ENCODE results near the gene OSGIN1.

DNA sequence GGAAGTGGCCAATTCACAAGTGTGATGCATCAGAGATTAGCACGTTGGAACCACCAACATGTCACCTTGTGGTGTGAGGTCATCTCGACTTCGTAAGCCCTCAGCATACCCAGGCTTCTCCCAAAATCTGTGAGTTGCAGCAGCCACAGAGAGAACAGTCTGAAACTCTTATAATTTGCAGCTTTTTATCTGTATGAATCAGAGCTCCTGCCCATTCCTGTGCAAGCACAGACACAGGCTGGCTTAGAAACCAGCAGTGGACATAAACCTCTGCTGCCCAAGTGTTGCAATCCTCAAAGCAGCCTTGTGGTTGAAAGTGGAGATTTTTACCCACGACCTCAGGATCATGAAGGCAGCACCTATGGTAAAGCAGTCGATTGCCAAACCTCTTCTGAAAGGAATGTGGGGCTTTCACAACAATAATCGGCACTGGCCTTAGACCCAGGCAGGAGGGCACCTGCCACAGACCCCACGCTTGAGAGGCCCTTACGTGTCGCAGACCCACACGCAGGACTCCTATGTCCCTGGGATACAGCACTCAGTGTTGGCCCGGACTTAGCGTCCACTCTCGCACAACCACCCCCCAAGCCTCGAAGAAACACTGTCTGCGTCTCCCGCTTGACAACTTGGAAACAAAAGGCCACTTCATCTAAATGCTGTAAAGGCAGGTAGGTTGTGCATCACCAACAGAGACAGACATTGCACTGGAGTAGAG is 24.5 kb upstream of the OSGIN1 start:
- TF ChIP-seq, protein P1, sequence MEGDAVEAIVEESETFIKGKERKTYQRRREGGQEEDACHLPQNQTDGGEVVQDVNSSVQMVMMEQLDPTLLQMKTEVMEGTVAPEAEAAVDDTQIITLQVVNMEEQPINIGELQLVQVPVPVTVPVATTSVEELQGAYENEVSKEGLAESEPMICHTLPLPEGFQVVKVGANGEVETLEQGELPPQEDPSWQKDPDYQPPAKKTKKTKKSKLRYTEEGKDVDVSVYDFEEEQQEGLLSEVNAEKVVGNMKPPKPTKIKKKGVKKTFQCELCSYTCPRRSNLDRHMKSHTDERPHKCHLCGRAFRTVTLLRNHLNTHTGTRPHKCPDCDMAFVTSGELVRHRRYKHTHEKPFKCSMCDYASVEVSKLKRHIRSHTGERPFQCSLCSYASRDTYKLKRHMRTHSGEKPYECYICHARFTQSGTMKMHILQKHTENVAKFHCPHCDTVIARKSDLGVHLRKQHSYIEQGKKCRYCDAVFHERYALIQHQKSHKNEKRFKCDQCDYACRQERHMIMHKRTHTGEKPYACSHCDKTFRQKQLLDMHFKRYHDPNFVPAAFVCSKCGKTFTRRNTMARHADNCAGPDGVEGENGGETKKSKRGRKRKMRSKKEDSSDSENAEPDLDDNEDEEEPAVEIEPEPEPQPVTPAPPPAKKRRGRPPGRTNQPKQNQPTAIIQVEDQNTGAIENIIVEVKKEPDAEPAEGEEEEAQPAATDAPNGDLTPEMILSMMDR (IDR thresholded peaks at IDR 0.05), result no peak
- no peak for TF ChIP-seq ZFX (IDR thresholded peaks at IDR 0.05; ENCODE audit: borderline replicate concordance)
